Liver (tissue), 9 donors: ENCODE measurements around the gene DNAJC25. TPM values are rescaled to one million over a fixed set of nuclear protein-coding genes. Genes with fewer than 3 reads are reported as not detected.
A peak's percentile ranks its signal among the peaks of the same experiment; 100 is the strongest.

Experiments used
- DNase-seq: peaks from one replicate; pipeline ENCODE4 v3.0.0-alpha.2; 2017; ENCODE audit warnings: low spot score
- H3K27ac ChIP-seq, 2 donors: one replicate each; pipeline ENCODE4 v1.7.0; 2013; ENCODE audit warnings: inconsistent platforms in 2 of 2, low read length in 2 of 2, control low read depth in 1 of 2, low read depth in 1 of 2, mild to moderate bottlenecking in 1 of 2
- H3K27me3 ChIP-seq, 4 donors: one replicate each; pipeline versions ENCODE4 v1.6.1 to v1.7.0; 2013; ENCODE audit warnings: low read length in 3 of 4, inconsistent platforms in 1 of 4, mild to moderate bottlenecking in 1 of 4, moderate library complexity in 1 of 4; ENCODE audit not compliant: control insufficient read depth in 4 of 4, insufficient read depth in 4 of 4
- H3K36me3 ChIP-seq, 4 donors: one replicate each; pipeline versions ENCODE4 v1.6.1 to v1.7.0; 2013; ENCODE audit warnings: low read length in 3 of 4, mild to moderate bottlenecking in 3 of 4, low read depth in 1 of 4, moderate library complexity in 1 of 4; ENCODE audit not compliant: control insufficient read depth in 4 of 4, insufficient read depth in 3 of 4
- H3K4me1 ChIP-seq, 4 donors: one replicate each; pipeline versions ENCODE4 v1.6.1 to v1.7.0; 2013; ENCODE audit warnings: low read length in 3 of 4, mild to moderate bottlenecking in 3 of 4, moderate library complexity in 1 of 4; ENCODE audit not compliant: control insufficient read depth in 4 of 4, insufficient read depth in 4 of 4
- H3K4me3 ChIP-seq, 3 donors: one replicate each; pipeline versions ENCODE4 v1.6.1 to v1.7.0; 2013; ENCODE audit warnings: low read length in 3 of 3, control low read depth in 1 of 3, low read depth in 1 of 3, mild to moderate bottlenecking in 1 of 3
- H3K9ac ChIP-seq, 2 donors: one replicate each; pipeline ENCODE4 v1.7.0; 2013; ENCODE audit warnings: low read length in 2 of 2, mild to moderate bottlenecking in 2 of 2, moderate library complexity in 2 of 2, control low read depth in 1 of 2, low read depth in 1 of 2
- H3K9me3 ChIP-seq, 4 donors: one replicate each; pipeline versions ENCODE4 v1.6.1 to v1.7.0; 2013; ENCODE audit warnings: low read length in 3 of 4; ENCODE audit not compliant: control insufficient read depth in 4 of 4
- EGR1 ChIP-seq, 2 donors: IDR thresholded peaks; 2 replicates each; pipeline ENCODE4 v1.6.1; 2016 to 2018; ENCODE audit warnings: antibody characterized with exemption in 2 of 2, low read depth in 2 of 2
- FOXA1 ChIP-seq: IDR thresholded peaks from 2 replicates; pipeline ENCODE4 v1.6.1; 2016; ENCODE audit warnings: antibody characterized with exemption
- FOXA2 ChIP-seq: IDR thresholded peaks from 2 replicates; pipeline ENCODE4 v1.6.1; 2016; ENCODE audit warnings: antibody characterized with exemption
- GABPA ChIP-seq, 2 donors: IDR thresholded peaks in 1 of 2; conservative IDR thresholded peaks in 1 of 2; 2 replicates each; pipeline ENCODE4 v1.6.1; 2016; ENCODE audit warnings: antibody characterized with exemption in 2 of 2, mild to moderate bottlenecking in 1 of 2, moderate library complexity in 1 of 2
- HNF4A ChIP-seq, 2 donors: conservative IDR thresholded peaks; 2 replicates each; pipeline ENCODE4 v1.6.1; 2016; ENCODE audit warnings: antibody characterized with exemption in 2 of 2, mild to moderate bottlenecking in 2 of 2
- HNF4G ChIP-seq: IDR thresholded peaks from 2 replicates; pipeline ENCODE4 v1.6.1; 2016; ENCODE audit warnings: antibody characterized with exemption
- JUND ChIP-seq, 2 donors: IDR thresholded peaks; 2 replicates each; pipeline ENCODE4 v1.6.1; 2016; ENCODE audit warnings: antibody characterized with exemption in 2 of 2
- NR2F2 ChIP-seq: IDR thresholded peaks from 2 replicates; pipeline ENCODE4 v1.6.1; 2016; ENCODE audit warnings: antibody characterized with exemption
- RAD21 ChIP-seq, 2 donors: IDR thresholded peaks; 2 replicates each; pipeline ENCODE4 v1.6.1; 2016; ENCODE audit warnings: antibody characterized with exemption in 2 of 2, mild to moderate bottlenecking in 2 of 2
- RXRA ChIP-seq, 2 donors: IDR thresholded peaks; 2 replicates each; pipeline ENCODE4 v1.6.1; 2017 to 2018; ENCODE audit warnings: antibody characterized with exemption in 2 of 2, mild to moderate bottlenecking in 1 of 2
- SP1 ChIP-seq: IDR thresholded peaks from 2 replicates; pipeline ENCODE4 v1.6.1; 2018; ENCODE audit warnings: antibody characterized with exemption, mild to moderate bottlenecking
- TAF1 ChIP-seq: conservative IDR thresholded peaks from 2 replicates; pipeline ENCODE4 v1.6.1; 2016; ENCODE audit warnings: antibody characterized with exemption, mild to moderate bottlenecking
- YY1 ChIP-seq: IDR thresholded peaks from 2 replicates; pipeline ENCODE4 v1.6.1; 2016; ENCODE audit warnings: antibody characterized with exemption, mild to moderate bottlenecking
- WGBS: extraction: QIAGEN DNeasy Blood & Tissue Kit; methylation state at CpG from one replicate; pipeline ENCODE4 v1.1.7; 2013; 5-methylcytosine and 5-hydroxymethylcytosine counted together
- polyA plus RNA-seq, 2 donors: library from polyadenylated mRNA; stranded (reverse) in 1 of 2; unstranded in 1 of 2; fragments of 200-250 nt in 1 of 2; fragments of >200 nt in 1 of 2; fragmentation: Nextera tagmentation in 1 of 2; extraction: Ambion mirVana in 1 of 2; gene quantifications; one replicate each; pipeline versions ENCODE4 v1.2.1 to v1.2.3, GENCODE V29; 2013 to 2015
- total RNA-seq, 2 donors: library from RNA; depleted of rRNA; stranded (reverse); fragments of >200 nt; gene quantifications; one replicate each; pipeline ENCODE4 v1.2.3, GENCODE V29; 2014
- TF ChIP-seq, protein P1 (sequence below): IDR thresholded peaks from 2 replicates; pipeline ENCODE4 v1.6.1; 2016; ENCODE audit warnings: antibody characterized with exemption
- TF ChIP-seq, protein P2 (sequence below): IDR thresholded peaks from 2 replicates; pipeline ENCODE4 v1.6.1; 2016; ENCODE audit warnings: antibody characterized with exemption
- TF ChIP-seq, protein P3 (sequence below): IDR thresholded peaks from 2 replicates; pipeline ENCODE4 v1.6.1; 2016; ENCODE audit warnings: antibody characterized with exemption
- TF ChIP-seq, protein P4 (sequence below): fragments of 150-350 bp; IDR thresholded peaks from 2 replicates; pipeline ENCODE4 v1.5.1; 2017; ENCODE audit warnings: improper control_type of control experiment, low read depth, low read length; ENCODE audit not compliant: missing input control
- donor health status: healthy.
- donor health status: healthy.
- donor health status: healthy.
- donor health status: healthy.
- donor health status: healthy.

The DNAJC25 gene
- total and polyA plus RNA-seq, 4 donors: 9.3 to 17.8 (median 15.3) TPM

DNA sequence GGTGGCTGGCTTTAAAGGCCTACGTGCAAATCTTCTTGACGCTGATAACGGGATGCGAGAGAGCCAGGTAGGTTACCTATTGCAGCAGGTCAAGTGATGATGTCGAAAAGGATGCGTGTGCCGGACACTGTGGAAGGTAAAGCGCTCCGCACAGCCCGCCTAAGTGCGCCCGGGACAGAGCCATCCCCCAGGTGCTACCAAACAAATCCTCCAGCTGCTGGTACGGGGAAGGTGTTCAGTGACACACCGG, 245 bp upstream of the DNAJC25 start (continued):
- TF ChIP-seq FOXA1: peak; percentile 38
- peak; percentile 49 to 62 for TF ChIP-seq HNF4A (conservative IDR thresholded peaks at IDR 0.05)
- TF ChIP-seq, protein P1, sequence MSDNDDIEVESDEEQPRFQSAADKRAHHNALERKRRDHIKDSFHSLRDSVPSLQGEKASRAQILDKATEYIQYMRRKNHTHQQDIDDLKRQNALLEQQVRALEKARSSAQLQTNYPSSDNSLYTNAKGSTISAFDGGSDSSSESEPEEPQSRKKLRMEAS: peak; percentile 84
- no peak for TF ChIP-seq EGR1 (IDR thresholded peaks at IDR 0.05; ENCODE audit: low read depth in 2 of 2)
- TF ChIP-seq NR2F2: no peak
- TF ChIP-seq FOXA2: peak; percentile 53

DNA sequence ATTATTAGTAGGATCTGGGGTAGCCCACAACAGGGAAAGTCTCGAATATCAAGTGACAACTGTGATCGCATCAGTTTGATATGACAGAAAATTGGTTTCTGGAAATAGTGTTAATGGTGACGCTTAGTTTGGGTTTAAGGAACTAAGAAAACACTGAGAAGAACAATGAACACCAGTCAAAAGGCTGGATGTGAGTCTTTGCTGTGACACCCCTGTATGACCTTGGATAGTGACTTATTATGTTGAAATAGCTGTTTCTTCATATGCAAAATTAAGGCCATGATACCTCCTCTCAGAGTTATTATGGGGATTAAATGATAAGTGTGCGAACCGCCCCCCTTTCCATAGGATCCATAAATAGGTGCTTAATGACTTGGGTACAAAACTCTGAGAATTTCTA, 926 bp downstream of the DNAJC25 start:
- Histone ChIP-seq H3K4me3 (peak overlapping the region; percentile 86 to 93 (median 86)), H3K9ac (peak overlapping the region; percentile 73 to 99), H3K27ac (peak overlapping the region; percentile 91 to 96), H3K36me3 (no peaks in the 10 kb centered on the region), H3K9me3 (no peaks in the 10 kb centered on the region), H3K27me3 (no peaks in the 10 kb centered on the region), H3K4me1 (peaks cover 7 to 70% (median 35%) of the 10 kb centered on the region in 4 donors)
- TF ChIP-seq YY1: peak; percentile 36
- TF ChIP-seq, protein P1: no peak
- peak in 1 of 2 donors; percentile 43 for TF ChIP-seq HNF4A (conservative IDR thresholded peaks at IDR 0.05)
- no peak for DNase-seq
- whole genome bisulfite sequencing: 11% methylated on average over 5 of the region's 5 CpGs

DNA sequence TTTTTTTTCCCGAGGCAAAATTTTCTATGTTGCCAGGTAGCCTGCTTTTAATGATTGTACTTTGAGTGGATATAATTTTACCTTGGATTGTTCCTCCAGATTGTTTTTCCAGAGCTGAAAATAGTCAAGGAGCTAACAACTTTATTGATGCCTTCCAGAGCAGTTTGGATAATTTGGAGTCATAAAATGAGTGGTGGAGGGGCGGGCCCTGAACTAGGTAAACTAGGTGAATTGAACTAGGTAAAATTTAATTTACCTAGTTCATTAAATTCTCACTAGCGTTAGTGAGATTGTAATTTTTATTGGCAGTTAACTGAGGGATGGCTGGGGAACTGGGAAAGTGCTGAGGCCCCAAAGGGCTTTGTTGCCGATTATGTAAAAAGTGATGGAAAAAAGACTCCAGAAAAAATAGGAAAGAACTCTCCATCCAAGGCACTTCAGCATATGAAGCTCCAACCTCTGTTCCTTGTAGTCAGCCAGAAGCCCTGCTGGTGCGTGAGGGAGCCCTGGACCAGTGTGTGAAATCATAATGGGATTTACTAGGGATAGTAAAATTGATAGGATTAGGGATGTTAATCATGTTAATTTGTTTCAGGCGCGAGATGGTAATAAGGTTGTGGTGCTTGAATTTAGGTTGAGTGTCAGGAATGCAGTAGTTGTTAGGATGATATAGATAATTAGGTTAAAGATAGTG, 1.7 kb downstream of the DNAJC25 start:
- no peaks in the 10 kb centered on the region for H3K9me3 ChIP-seq
- H3K4me3 ChIP-seq: peak overlapping the region; percentile 86 to 93 (median 86)
- peak in 1 of 2 donors; percentile 5 for TF ChIP-seq GABPA (IDR thresholded peaks at IDR 0.05 in 1 of 2, conservative IDR thresholded peaks at IDR 0.05 in 1 of 2)
- TF ChIP-seq, protein P2, sequence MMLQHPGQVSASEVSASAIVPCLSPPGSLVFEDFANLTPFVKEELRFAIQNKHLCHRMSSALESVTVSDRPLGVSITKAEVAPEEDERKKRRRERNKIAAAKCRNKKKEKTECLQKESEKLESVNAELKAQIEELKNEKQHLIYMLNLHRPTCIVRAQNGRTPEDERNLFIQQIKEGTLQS: no peak
- TF ChIP-seq EGR1 (IDR thresholded peaks at IDR 0.05; ENCODE audit: low read depth in 2 of 2): no peak
- TF ChIP-seq RXRA (IDR thresholded peaks at IDR 0.05): no peak
- no peaks in the 10 kb centered on the region for H3K27me3 ChIP-seq
- no peak for DNase-seq
- H3K4me1 ChIP-seq: peaks cover 12 to 72% (median 39%) of the 10 kb centered on the region in 4 donors
- peak overlapping the region; percentile 91 to 96 for H3K27ac ChIP-seq
- 31% methylated on average over 7 of the region's 7 CpGs for WGBS
- no peaks in the 10 kb centered on the region for H3K36me3 ChIP-seq
- peak overlapping the region; percentile 73 to 99 for H3K9ac ChIP-seq

DNA sequence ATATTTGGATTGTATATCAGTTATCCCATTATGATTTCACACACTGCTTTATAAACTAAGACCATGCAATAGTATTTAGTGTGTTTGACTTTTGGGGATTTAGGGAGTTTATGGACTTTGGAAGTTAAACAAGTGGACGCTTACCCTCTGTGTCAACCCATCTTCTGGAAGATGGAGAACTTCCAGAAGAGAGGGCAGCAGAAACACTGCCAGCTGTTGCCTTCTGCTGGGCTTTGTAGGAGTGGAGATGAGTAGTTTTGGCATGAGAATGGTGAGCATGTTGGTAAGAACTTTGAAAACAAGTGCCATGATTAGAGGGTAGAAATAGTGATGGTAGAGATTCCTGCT, 2.2 kb downstream of the DNAJC25 start:
- 31% methylated on average over 1 of the region's 1 CpG for WGBS
- H3K27ac ChIP-seq: peak overlapping the region; percentile 91 to 96
- H3K9ac ChIP-seq: peak overlapping the region in 1 of 2 donors; percentile 73
- no peaks in the 10 kb centered on the region for H3K27me3 ChIP-seq
- H3K9me3 ChIP-seq: no peaks in the 10 kb centered on the region
- peak overlapping the region; percentile 86 to 93 (median 86) for H3K4me3 ChIP-seq
- no peak for DNase-seq
- no peaks in the 10 kb centered on the region for H3K36me3 ChIP-seq
- H3K4me1 ChIP-seq: peaks cover 11 to 73% (median 38%) of the 10 kb centered on the region in 4 donors
- TF ChIP-seq, protein P2: peak; percentile 22
- TF ChIP-seq RXRA (IDR thresholded peaks at IDR 0.05): peak; percentile 75 to 81
- TF ChIP-seq, protein P3, sequence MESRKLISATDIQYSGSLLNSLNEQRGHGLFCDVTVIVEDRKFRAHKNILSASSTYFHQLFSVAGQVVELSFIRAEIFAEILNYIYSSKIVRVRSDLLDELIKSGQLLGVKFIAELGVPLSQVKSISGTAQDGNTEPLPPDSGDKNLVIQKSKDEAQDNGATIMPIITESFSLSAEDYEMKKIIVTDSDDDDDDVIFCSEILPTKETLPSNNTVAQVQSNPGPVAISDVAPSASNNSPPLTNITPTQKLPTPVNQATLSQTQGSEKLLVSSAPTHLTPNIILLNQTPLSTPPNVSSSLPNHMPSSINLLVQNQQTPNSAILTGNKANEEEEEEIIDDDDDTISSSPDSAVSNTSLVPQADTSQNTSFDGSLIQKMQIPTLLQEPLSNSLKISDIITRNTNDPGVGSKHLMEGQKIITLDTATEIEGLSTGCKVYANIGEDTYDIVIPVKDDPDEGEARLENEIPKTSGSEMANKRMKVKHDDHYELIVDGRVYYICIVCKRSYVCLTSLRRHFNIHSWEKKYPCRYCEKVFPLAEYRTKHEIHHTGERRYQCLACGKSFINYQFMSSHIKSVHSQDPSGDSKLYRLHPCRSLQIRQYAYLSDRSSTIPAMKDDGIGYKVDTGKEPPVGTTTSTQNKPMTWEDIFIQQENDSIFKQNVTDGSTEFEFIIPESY: no peak
- peak; percentile 58 for TF ChIP-seq HNF4G
- TF ChIP-seq GABPA (IDR thresholded peaks at IDR 0.05 in 1 of 2, conservative IDR thresholded peaks at IDR 0.05 in 1 of 2): no peak
- TF ChIP-seq SP1: peak; percentile 60
- peak; percentile 33 for TF ChIP-seq FOXA1
- no peak for TF ChIP-seq TAF1
- peak; percentile 38 for TF ChIP-seq YY1
- peak in 1 of 2 donors; percentile 52 for TF ChIP-seq JUND (IDR thresholded peaks at IDR 0.05)
- no peak for TF ChIP-seq FOXA2
- TF ChIP-seq EGR1 (IDR thresholded peaks at IDR 0.05; ENCODE audit: low read depth in 2 of 2): no peak
- peak; percentile 93 to 94 for TF ChIP-seq HNF4A (conservative IDR thresholded peaks at IDR 0.05)
- TF ChIP-seq, protein P1: no peak
- peak; percentile 9 to 23 for TF ChIP-seq RAD21 (IDR thresholded peaks at IDR 0.05)
- TF ChIP-seq, protein P4, sequence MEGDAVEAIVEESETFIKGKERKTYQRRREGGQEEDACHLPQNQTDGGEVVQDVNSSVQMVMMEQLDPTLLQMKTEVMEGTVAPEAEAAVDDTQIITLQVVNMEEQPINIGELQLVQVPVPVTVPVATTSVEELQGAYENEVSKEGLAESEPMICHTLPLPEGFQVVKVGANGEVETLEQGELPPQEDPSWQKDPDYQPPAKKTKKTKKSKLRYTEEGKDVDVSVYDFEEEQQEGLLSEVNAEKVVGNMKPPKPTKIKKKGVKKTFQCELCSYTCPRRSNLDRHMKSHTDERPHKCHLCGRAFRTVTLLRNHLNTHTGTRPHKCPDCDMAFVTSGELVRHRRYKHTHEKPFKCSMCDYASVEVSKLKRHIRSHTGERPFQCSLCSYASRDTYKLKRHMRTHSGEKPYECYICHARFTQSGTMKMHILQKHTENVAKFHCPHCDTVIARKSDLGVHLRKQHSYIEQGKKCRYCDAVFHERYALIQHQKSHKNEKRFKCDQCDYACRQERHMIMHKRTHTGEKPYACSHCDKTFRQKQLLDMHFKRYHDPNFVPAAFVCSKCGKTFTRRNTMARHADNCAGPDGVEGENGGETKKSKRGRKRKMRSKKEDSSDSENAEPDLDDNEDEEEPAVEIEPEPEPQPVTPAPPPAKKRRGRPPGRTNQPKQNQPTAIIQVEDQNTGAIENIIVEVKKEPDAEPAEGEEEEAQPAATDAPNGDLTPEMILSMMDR: no peak
